BE2C (cell line): ENCODE results near the gene APOBR.

Source experiments
- DNase-seq: peaks from one replicate; pipeline ENCODE4 v3.0.0-alpha.2; 2020
- H3K27me3 ChIP-seq: fragments of 250-450 bp; sonication (Bioruptor Pico); 2 replicates; pipeline ENCODE4 v1.5.1; 2020; ENCODE audit warnings: mild to moderate bottlenecking
- H3K36me3 ChIP-seq: fragments of 250-450 bp; sonication (Bioruptor Pico); 2 replicates; pipeline ENCODE4 v1.5.1; 2020; ENCODE audit warnings: mild to moderate bottlenecking
- H3K4me1 ChIP-seq: fragments of 250-450 bp; sonication (Bioruptor Pico); 2 replicates; pipeline ENCODE4 v1.5.1; 2020
- H3K4me3 ChIP-seq: 2 replicates; pipeline ENCODE4 v1.5.1; 2011; ENCODE audit warnings: low read depth, low read length
- H3K9me3 ChIP-seq: fragments of 250-450 bp; sonication (Bioruptor Pico); 2 replicates; pipeline ENCODE4 v1.5.1; 2020
- CTCF ChIP-seq: IDR thresholded peaks from 2 replicates; pipeline ENCODE4 v1.5.1; 2012; ENCODE audit warnings: mild to moderate bottlenecking, low read depth, low read length

APOBR gene

GRCh38 chr16:28495098-28495793, 803 bp downstream of the APOBR start:
- no peak for DNase-seq
- Histone ChIP-seq H3K4me3 (no peak overlapping the region), H3K36me3 (no peaks in the 10 kb centered on the region), H3K27me3 (no peaks in the 10 kb centered on the region), H3K9me3 (no peaks in the 10 kb centered on the region), H3K4me1 (no peaks in the 10 kb centered on the region)
- no peak for TF ChIP-seq CTCF

- DNase-seq, result no peak
- Histone ChIP-seq H3K36me3 (no peaks in the 10 kb centered on the region), H3K4me1 (no peaks in the 10 kb centered on the region), H3K4me3 (no peak overlapping the region), H3K27me3 (no peaks in the 10 kb centered on the region), H3K9me3 (no peaks in the 10 kb centered on the region)
- TF ChIP-seq CTCF, result no peak
Observed at GRCh38 chr16:28495795-28496749, 1.6 kb downstream of the APOBR start.

- Histone ChIP-seq H3K4me3 (no peak overlapping the region), H3K27me3 (no peaks in the 10 kb centered on the region), H3K9me3 (no peaks in the 10 kb centered on the region), H3K4me1 (no peaks in the 10 kb centered on the region), H3K36me3 (no peaks in the 10 kb centered on the region)
- DNase-seq, result no peak
- no peak for TF ChIP-seq CTCF
Observed at GRCh38 chr16:28496844-28497243, 2.4 kb downstream of the APOBR start.

- TF ChIP-seq CTCF, result no peak
- Histone ChIP-seq H3K27me3 (no peaks in the 10 kb centered on the region), H3K4me3 (no peak overlapping the region), H3K36me3 (no peaks in the 10 kb centered on the region), H3K4me1 (no peaks in the 10 kb centered on the region), H3K9me3 (no peaks in the 10 kb centered on the region)
- DNase-seq, result no peak
Observed at GRCh38 chr16:28497386-28497785, 2.9 kb downstream of the APOBR start.

GRCh38 chr16:28497861-28498599, 3.6 kb downstream of the APOBR start:
- no peak for TF ChIP-seq CTCF
- no peaks in the 10 kb centered on the region for H3K4me1 ChIP-seq

More at GRCh38 chr16:28497861-28498599, 3.6 kb downstream of the APOBR start:
- H3K9me3 ChIP-seq, result no peaks in the 10 kb centered on the region
- H3K27me3 ChIP-seq, result no peaks in the 10 kb centered on the region
- DNase-seq, result no peak
- H3K36me3 ChIP-seq, result no peaks in the 10 kb centered on the region
- H3K4me3 ChIP-seq, result no peak overlapping the region
